Activated naive CD8-positive, alpha-beta T cell treated with anti-CD3 and anti-CD28 coated beads for 36 hours (primary cell): ENCODE measurements around the gene LYSMD4. TPM values are rescaled to one million over a fixed set of nuclear protein-coding genes. Genes with fewer than 3 reads are reported as not detected.
A peak's percentile ranks its signal among the peaks of the same experiment; 100 is the strongest.

Source experiments
- DNase-seq: peaks from one replicate; pipeline ENCODE4 v3.0.0; 2021
- H3K27ac Mint-ChIP-seq: one replicate; pipeline ENCODE4 v1.8.0; 2022; ENCODE audit warnings: mild to moderate bottlenecking, moderate library complexity, mixed read lengths
- H3K27me3 Mint-ChIP-seq: one replicate; pipeline ENCODE4 v1.8.0; 2022; ENCODE audit warnings: mild to moderate bottlenecking, mixed read lengths
- H3K36me3 Mint-ChIP-seq: one replicate; pipeline ENCODE4 v1.8.0; 2021; ENCODE audit warnings: mild to moderate bottlenecking, mixed read lengths
- H3K4me1 Mint-ChIP-seq: one replicate; pipeline ENCODE4 v1.8.0; 2021; ENCODE audit warnings: mixed read lengths
- H3K4me3 Mint-ChIP-seq: one replicate; pipeline ENCODE4 v1.8.0; 2022; ENCODE audit warnings: mild to moderate bottlenecking, moderate library complexity, mixed read lengths
- H3K9me3 Mint-ChIP-seq: one replicate; pipeline ENCODE4 v1.8.0; 2022; ENCODE audit warnings: mixed read lengths
- total RNA-seq, 2 experiments: library from RNA; stranded (reverse); gene quantifications; one replicate each; pipeline ENCODE4 v1.2.3, GENCODE V29; 2021

The LYSMD4 gene
- total RNA-seq, 2 experiments from 2014 or later: 5.5 to 6.1 TPM

GRCh38 chr15:99721896-99722295 lies 11.3 kb downstream of the LYSMD4 start:
- no peak overlapping the region for H3K27ac Mint-ChIP-seq

GRCh38 chr15:99721104-99721778 lies 12.0 kb downstream of the LYSMD4 start:
- peak overlapping the region; percentile 22 for H3K4me3 Mint-ChIP-seq
- peak overlapping the region; percentile 84 for H3K27ac Mint-ChIP-seq
- H3K4me1 Mint-ChIP-seq: peaks cover 40% of the 10 kb centered on the region
- no peaks in the 10 kb centered on the region for H3K9me3 Mint-ChIP-seq
- H3K27me3 Mint-ChIP-seq: no peaks in the 10 kb centered on the region
- peaks cover 22% of the 10 kb centered on the region for H3K36me3 Mint-ChIP-seq
- DNase-seq: no peak

More at GRCh38 chr15:99721896-99722295, 11.3 kb downstream of the LYSMD4 start:
- DNase-seq: no peak
- H3K27me3 Mint-ChIP-seq: no peaks in the 10 kb centered on the region
- H3K4me3 Mint-ChIP-seq: no peak overlapping the region
- peaks cover 40% of the 10 kb centered on the region for H3K4me1 Mint-ChIP-seq
- H3K9me3 Mint-ChIP-seq: no peaks in the 10 kb centered on the region
- peaks cover 22% of the 10 kb centered on the region for H3K36me3 Mint-ChIP-seq

DNA sequence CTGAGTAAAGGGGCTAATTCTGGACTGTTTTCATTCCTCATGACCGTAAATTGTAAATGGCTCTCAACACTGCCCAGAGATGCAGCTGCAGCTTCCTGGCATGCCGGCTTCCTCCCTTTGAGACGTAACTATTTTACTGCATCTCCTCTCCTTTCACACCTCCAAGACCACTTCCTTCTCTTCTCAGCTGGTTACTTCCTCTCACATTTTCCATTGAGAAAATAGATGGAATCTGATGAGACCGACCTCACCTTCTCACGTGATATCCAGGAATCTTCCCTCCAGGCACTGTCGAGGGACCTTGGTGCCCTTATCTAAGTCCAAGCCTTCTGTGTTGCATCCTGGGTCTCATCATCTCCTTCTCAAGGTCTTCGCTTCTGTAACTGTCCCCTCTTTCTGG lies 12.7 kb downstream of the LYSMD4 start:
- H3K27ac Mint-ChIP-seq: peak overlapping the region; percentile 84
- peaks cover 22% of the 10 kb centered on the region for H3K36me3 Mint-ChIP-seq
- no peak for DNase-seq
- H3K4me3 Mint-ChIP-seq: peak overlapping the region; percentile 22
- H3K27me3 Mint-ChIP-seq: no peaks in the 10 kb centered on the region
- no peaks in the 10 kb centered on the region for H3K9me3 Mint-ChIP-seq
- H3K4me1 Mint-ChIP-seq: peaks cover 40% of the 10 kb centered on the region

DNA sequence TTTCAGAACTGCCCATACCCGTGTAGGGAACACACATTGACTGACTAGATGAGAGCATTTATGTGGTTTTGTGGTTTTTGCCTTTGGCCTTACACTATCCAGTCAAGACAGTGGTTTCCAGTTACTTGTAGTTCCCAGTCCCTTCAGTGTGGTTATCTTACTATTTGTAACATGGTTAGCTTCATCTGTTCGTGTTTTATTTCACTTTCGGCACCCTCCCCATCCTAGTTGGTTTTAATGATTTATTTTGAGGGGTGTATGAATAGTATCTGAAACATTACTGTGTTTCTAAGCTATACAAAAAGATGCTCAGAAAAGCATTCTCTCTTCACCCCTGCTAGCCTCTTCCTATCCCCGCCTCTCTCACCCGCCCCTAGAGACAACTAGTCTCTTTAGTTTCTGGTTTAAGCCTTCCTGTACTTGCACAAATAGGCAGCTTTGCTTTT lies 14.1 kb downstream of the LYSMD4 start:
- H3K9me3 Mint-ChIP-seq: no peaks in the 10 kb centered on the region
- peaks cover 40% of the 10 kb centered on the region for H3K4me1 Mint-ChIP-seq
- peak overlapping the region; percentile 84 for H3K27ac Mint-ChIP-seq
- no peak overlapping the region for H3K4me3 Mint-ChIP-seq
- DNase-seq: no peak
- no peaks in the 10 kb centered on the region for H3K27me3 Mint-ChIP-seq
- peaks cover 24% of the 10 kb centered on the region for H3K36me3 Mint-ChIP-seq

DNA sequence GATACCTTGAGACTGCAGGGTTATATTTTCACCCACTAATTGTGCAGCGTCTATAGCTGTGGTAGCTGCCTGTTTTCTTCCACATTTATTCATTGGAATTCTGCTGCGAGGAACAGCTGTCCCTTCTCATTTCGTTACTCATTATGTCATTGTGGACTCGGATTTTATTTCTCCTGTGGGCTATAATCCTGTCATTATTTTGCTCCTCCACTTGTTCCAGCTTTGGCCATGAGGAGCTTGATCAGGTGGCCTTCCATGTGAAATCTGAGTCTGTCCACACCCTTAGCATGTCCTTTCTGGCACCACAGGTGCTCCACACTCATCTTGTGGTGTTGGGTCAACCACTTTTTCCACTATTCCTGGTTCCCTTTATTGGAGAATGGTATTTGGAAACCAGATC lies 14.8 kb downstream of the LYSMD4 start:
- Mint-ChIP-seq H3K36me3 (peaks cover 24% of the 10 kb centered on the region), H3K9me3 (no peaks in the 10 kb centered on the region), H3K27me3 (no peaks in the 10 kb centered on the region), H3K4me1 (peaks cover 40% of the 10 kb centered on the region), H3K27ac (no peak overlapping the region), H3K4me3 (no peak overlapping the region)
- DNase-seq: no peak

GRCh38 chr15:99717161-99718009 lies 15.9 kb downstream of the LYSMD4 start:
- peaks cover 29% of the 10 kb centered on the region for H3K36me3 Mint-ChIP-seq
- DNase-seq: no peak
- no peak overlapping the region for H3K27ac Mint-ChIP-seq
- H3K4me1 Mint-ChIP-seq: peaks cover 46% of the 10 kb centered on the region
- no peaks in the 10 kb centered on the region for H3K9me3 Mint-ChIP-seq
- H3K27me3 Mint-ChIP-seq: no peaks in the 10 kb centered on the region
- no peak overlapping the region for H3K4me3 Mint-ChIP-seq

- Mint-ChIP-seq H3K27me3 (no peaks in the 10 kb centered on the region), H3K9me3 (no peaks in the 10 kb centered on the region), H3K4me3 (no peak overlapping the region), H3K4me1 (peaks cover 46% of the 10 kb centered on the region), H3K36me3 (peaks cover 29% of the 10 kb centered on the region), H3K27ac (no peak overlapping the region)
- no peak for DNase-seq
These were observed 16.6 kb downstream of the LYSMD4 start for GRCh38 chr15:99716540-99717095.

GRCh38 chr15:99712415-99712814 lies 20.8 kb downstream of the LYSMD4 start:
- no peaks in the 10 kb centered on the region for H3K27me3 Mint-ChIP-seq
- peaks cover 20% of the 10 kb centered on the region for H3K36me3 Mint-ChIP-seq
- H3K9me3 Mint-ChIP-seq: no peaks in the 10 kb centered on the region
- H3K4me1 Mint-ChIP-seq: peaks cover 24% of the 10 kb centered on the region
- H3K4me3 Mint-ChIP-seq: peak overlapping the region; percentile 20
- H3K27ac Mint-ChIP-seq: peak overlapping the region; percentile 12
- DNase-seq: no peak

- H3K36me3 Mint-ChIP-seq: peaks cover 20% of the 10 kb centered on the region
- no peak overlapping the region for H3K27ac Mint-ChIP-seq
- peaks cover 30% of the 10 kb centered on the region for H3K4me1 Mint-ChIP-seq
- no peaks in the 10 kb centered on the region for H3K27me3 Mint-ChIP-seq
- DNase-seq: no peak
- H3K9me3 Mint-ChIP-seq: no peaks in the 10 kb centered on the region
- H3K4me3 Mint-ChIP-seq: no peak overlapping the region
These were observed 21.6 kb downstream of the LYSMD4 start for GRCh38 chr15:99711625-99712024.

- no peak overlapping the region for H3K4me3 Mint-ChIP-seq
- no peak for DNase-seq
- H3K9me3 Mint-ChIP-seq: no peaks in the 10 kb centered on the region
- no peak overlapping the region for H3K27ac Mint-ChIP-seq
- H3K36me3 Mint-ChIP-seq: peaks cover 15% of the 10 kb centered on the region
- no peaks in the 10 kb centered on the region for H3K27me3 Mint-ChIP-seq
- H3K4me1 Mint-ChIP-seq: peaks cover 41% of the 10 kb centered on the region
These were observed 23.8 kb downstream of the LYSMD4 start for GRCh38 chr15:99709243-99709986.

- no peak overlapping the region for H3K27ac Mint-ChIP-seq
- no peaks in the 10 kb centered on the region for H3K9me3 Mint-ChIP-seq
- H3K4me3 Mint-ChIP-seq: no peak overlapping the region
- no peaks in the 10 kb centered on the region for H3K27me3 Mint-ChIP-seq
- H3K36me3 Mint-ChIP-seq: peaks cover 15% of the 10 kb centered on the region
- H3K4me1 Mint-ChIP-seq: peaks cover 50% of the 10 kb centered on the region
- no peak for DNase-seq
These were observed 24.7 kb downstream of the LYSMD4 start for GRCh38 chr15:99708563-99708962.

- H3K27me3 Mint-ChIP-seq: no peaks in the 10 kb centered on the region
- peak overlapping the region; percentile 81 for H3K27ac Mint-ChIP-seq
- peak overlapping the region; percentile 51 for H3K4me3 Mint-ChIP-seq
- no peaks in the 10 kb centered on the region for H3K9me3 Mint-ChIP-seq
- H3K4me1 Mint-ChIP-seq: peaks cover 55% of the 10 kb centered on the region
- no peak for DNase-seq
- H3K36me3 Mint-ChIP-seq: peaks cover 13% of the 10 kb centered on the region
These were observed 25.6 kb downstream of the LYSMD4 start for GRCh38 chr15:99707473-99708270.

DNA sequence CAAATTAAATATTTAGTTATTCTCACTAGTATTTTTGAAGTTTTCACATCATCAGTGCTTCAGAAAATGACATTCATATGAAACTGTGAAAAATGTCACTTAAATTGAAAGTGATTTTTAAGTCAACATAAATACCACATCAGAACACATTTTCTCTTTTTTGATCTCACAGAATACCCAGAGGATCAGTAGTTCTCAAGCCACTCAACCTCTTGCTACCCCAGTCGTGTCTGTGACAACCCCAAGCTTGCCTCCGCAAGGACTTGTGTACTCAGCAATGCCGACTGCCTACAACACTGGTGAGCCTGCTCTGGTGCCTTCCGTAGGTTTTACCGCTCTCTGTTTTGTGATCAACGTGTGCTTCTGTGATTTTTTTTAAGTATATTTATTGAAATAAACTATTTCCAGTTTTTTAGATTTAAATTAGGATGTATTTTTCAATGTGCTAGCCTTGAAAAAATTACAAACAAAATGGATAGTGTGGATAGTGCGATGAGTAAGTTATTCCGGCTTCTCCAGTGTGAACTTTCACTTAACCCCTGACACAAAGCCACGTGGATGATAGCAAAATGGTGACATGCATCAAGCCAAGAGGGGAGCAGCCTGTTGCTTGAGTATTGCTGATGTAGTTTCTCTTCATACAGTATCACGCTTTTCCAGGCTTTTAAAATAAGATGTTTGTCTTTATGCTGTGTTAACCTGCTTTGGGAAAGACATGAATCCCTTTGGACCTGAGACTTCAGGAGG lies 26.5 kb downstream of the LYSMD4 start:
- Mint-ChIP-seq H3K27me3 (no peaks in the 10 kb centered on the region), H3K4me1 (peaks cover 50% of the 10 kb centered on the region), H3K9me3 (no peaks in the 10 kb centered on the region), H3K36me3 (peaks cover 8% of the 10 kb centered on the region), H3K27ac (peak overlapping the region; percentile 81), H3K4me3 (peak overlapping the region; percentile 53)
- peak; percentile 37 for DNase-seq
